MG63 (cell line): ENCODE data around the gene TBC1D32. TPM values are rescaled to one million over a fixed set of nuclear protein-coding genes. Genes with fewer than 3 reads are reported as not detected.
"Not testable (repeated sequence)": the region's sequence is repeated elsewhere in the genome, so short reads cannot be mapped to it uniquely, and the experiment has no call there.

Experiments used
- DNase-seq: peaks from one replicate; pipeline ENCODE4 v3.0.0-alpha.2; 2020
- H3K27me3 ChIP-seq: fragments of 250-450 bp; sonication (Bioruptor Pico); 2 replicates; pipeline ENCODE4 v1.5.1; 2020; ENCODE audit warnings: mild to moderate bottlenecking, moderate library complexity
- H3K36me3 ChIP-seq: fragments of 250-450 bp; sonication (Bioruptor Pico); 2 replicates; pipeline ENCODE4 v1.5.1; 2020; ENCODE audit warnings: mild to moderate bottlenecking, moderate library complexity
- H3K4me3 ChIP-seq: fragments of 250-450 bp; sonication (Bioruptor Pico); 2 replicates; pipeline ENCODE4 v1.5.1; 2020; ENCODE audit warnings: mild to moderate bottlenecking, moderate library complexity
- H3K9me3 ChIP-seq: fragments of 250-450 bp; sonication (Bioruptor Pico); 2 replicates; pipeline ENCODE4 v1.5.1; 2020; ENCODE audit warnings: mild to moderate bottlenecking, moderate library complexity
- total RNA-seq: library from RNA; depleted of rRNA; stranded (reverse); fragments of >200 nt; shearing (Covaris generic); gene quantifications from 2 replicates; pipeline ENCODE4 v1.2.3, GENCODE V29; 2014; ENCODE audit warnings: low replicate concordance

TBC1D32 gene
- total RNA-seq, 1 experiment from 2014 or later: 10.7 TPM

- H3K27me3 ChIP-seq: no peaks in the 10 kb centered on the region
- peak overlapping the region; percentile 94 for H3K4me3 ChIP-seq
- no peaks in the 10 kb centered on the region for H3K36me3 ChIP-seq
- DNase-seq: no peak
- no peaks in the 10 kb centered on the region for H3K9me3 ChIP-seq
Measured at GRCh38 chr6:121335087-121336008, 1.1 kb upstream of the TBC1D32 start.

GRCh38 chr6:121333694-121334093 lies 586 bp downstream of the TBC1D32 start:
- peak; percentile 39 for DNase-seq
- H3K36me3 ChIP-seq, H3K27me3 ChIP-seq, H3K9me3 ChIP-seq: not testable (repeated sequence)
- peak overlapping the region; percentile 94 for H3K4me3 ChIP-seq

GRCh38 chr6:121333196-121333595 lies 1.1 kb downstream of the TBC1D32 start:
- no peaks in the 10 kb centered on the region for H3K27me3 ChIP-seq
- no peaks in the 10 kb centered on the region for H3K36me3 ChIP-seq
- H3K4me3 ChIP-seq: peak overlapping the region; percentile 94
- no peak for DNase-seq
- H3K9me3 ChIP-seq: no peaks in the 10 kb centered on the region

- H3K9me3 ChIP-seq: no peaks in the 10 kb centered on the region
- no peak overlapping the region for H3K4me3 ChIP-seq
- no peaks in the 10 kb centered on the region for H3K27me3 ChIP-seq
- DNase-seq: no peak
- no peaks in the 10 kb centered on the region for H3K36me3 ChIP-seq
Measured at GRCh38 chr6:121330516-121330915, 3.8 kb downstream of the TBC1D32 start.

GRCh38 chr6:121321282-121321681 lies 13.0 kb downstream of the TBC1D32 start:
- Histone ChIP-seq H3K4me3 (no peak overlapping the region), H3K36me3 (no peaks in the 10 kb centered on the region), H3K27me3 (no peaks in the 10 kb centered on the region), H3K9me3 (no peaks in the 10 kb centered on the region)
- no peak for DNase-seq

GRCh38 chr6:121319603-121320002 lies 14.7 kb downstream of the TBC1D32 start:
- DNase-seq: no peak

GRCh38 chr6:121319112-121319553 lies 15.1 kb downstream of the TBC1D32 start:
- Histone ChIP-seq H3K4me3 (no peak overlapping the region), H3K36me3 (no peaks in the 10 kb centered on the region), H3K9me3 (no peaks in the 10 kb centered on the region), H3K27me3 (no peaks in the 10 kb centered on the region)
- no peak for DNase-seq

More at GRCh38 chr6:121319603-121320002, 14.7 kb downstream of the TBC1D32 start:
- Histone ChIP-seq H3K36me3 (no peaks in the 10 kb centered on the region), H3K9me3 (no peaks in the 10 kb centered on the region), H3K4me3 (no peak overlapping the region), H3K27me3 (no peaks in the 10 kb centered on the region)

GRCh38 chr6:121314381-121315112 lies 19.7 kb downstream of the TBC1D32 start:
- no peak overlapping the region for H3K4me3 ChIP-seq
- H3K27me3 ChIP-seq: no peaks in the 10 kb centered on the region
- no peaks in the 10 kb centered on the region for H3K36me3 ChIP-seq
- no peaks in the 10 kb centered on the region for H3K9me3 ChIP-seq
- no peak for DNase-seq

- H3K4me3 ChIP-seq, H3K36me3 ChIP-seq, DNase-seq, H3K9me3 ChIP-seq, H3K27me3 ChIP-seq: not testable (repeated sequence)
Measured at GRCh38 chr6:121311814-121312213, 22.5 kb downstream of the TBC1D32 start.

- no peak for DNase-seq
- Histone ChIP-seq H3K9me3 (no peaks in the 10 kb centered on the region), H3K36me3 (no peaks in the 10 kb centered on the region), H3K4me3 (no peak overlapping the region), H3K27me3 (no peaks in the 10 kb centered on the region)
Measured at GRCh38 chr6:121310495-121310894, 23.8 kb downstream of the TBC1D32 start.

- DNase-seq: no peak
- Histone ChIP-seq H3K36me3 (no peaks in the 10 kb centered on the region), H3K27me3 (no peaks in the 10 kb centered on the region), H3K4me3 (no peak overlapping the region), H3K9me3 (no peaks in the 10 kb centered on the region)
Measured at GRCh38 chr6:121309768-121310469, 24.4 kb downstream of the TBC1D32 start.

GRCh38 chr6:121305957-121306607 lies 28.2 kb downstream of the TBC1D32 start:
- no peaks in the 10 kb centered on the region for H3K27me3 ChIP-seq
- DNase-seq: no peak
- H3K4me3 ChIP-seq: no peak overlapping the region
- no peaks in the 10 kb centered on the region for H3K9me3 ChIP-seq
- H3K36me3 ChIP-seq: peaks cover 3% of the 10 kb centered on the region; the same call in 1 of the 2 replicates

GRCh38 chr6:121302882-121303281 lies 31.4 kb downstream of the TBC1D32 start:
- Histone ChIP-seq H3K27me3 (no peaks in the 10 kb centered on the region), H3K9me3 (no peaks in the 10 kb centered on the region), H3K4me3 (no peak overlapping the region), H3K36me3 (peaks cover 3% of the 10 kb centered on the region)
- no peak for DNase-seq

GRCh38 chr6:121301156-121301555 lies 33.1 kb downstream of the TBC1D32 start:
- H3K4me3 ChIP-seq, H3K27me3 ChIP-seq, DNase-seq, H3K36me3 ChIP-seq, H3K9me3 ChIP-seq: not testable (repeated sequence)

GRCh38 chr6:121297694-121298093 lies 36.6 kb downstream of the TBC1D32 start:
- Histone ChIP-seq H3K36me3 (peaks cover 3% of the 10 kb centered on the region), H3K27me3 (no peaks in the 10 kb centered on the region), H3K4me3 (no peak overlapping the region), H3K9me3 (no peaks in the 10 kb centered on the region)
- DNase-seq: no peak

- Histone ChIP-seq H3K9me3 (no peaks in the 10 kb centered on the region), H3K4me3 (no peak overlapping the region), H3K36me3 (no peaks in the 10 kb centered on the region), H3K27me3 (no peaks in the 10 kb centered on the region)
- DNase-seq: peak; percentile 3
Measured at GRCh38 chr6:121285041-121285440, 49.2 kb downstream of the TBC1D32 start.
